ENCODE data around the gene CYB561D1.
A peak's percentile ranks its signal among the peaks of the same experiment; 100 is the strongest.

Gene CYB561D1

GRCh38 chr1:109501644-109502363 lies 7.9 kb downstream of the CYB561D1 start:
- DNase-seq: no peak

- DNase-seq: peak; percentile 51
Observed at GRCh38 chr1:109502364-109502851, 8.5 kb downstream of the CYB561D1 start.

GRCh38 chr1:109503935-109504334 lies 10.0 kb downstream of the CYB561D1 start:
- DNase-seq: no peak

GRCh38 chr1:109504974-109505373 lies 11.1 kb downstream of the CYB561D1 start:
- DNase-seq: no peak

- no peak for DNase-seq
Observed at GRCh38 chr1:109508001-109508872, 14.3 kb downstream of the CYB561D1 start.

GRCh38 chr1:109508873-109509175 lies 14.9 kb downstream of the CYB561D1 start:
- no peak for DNase-seq

GRCh38 chr1:109509176-109510134 lies 15.6 kb downstream of the CYB561D1 start, which contains the start of gene AMIGO1:
TSS of gene AMIGO1 (minus strand) at chr1:109509727. CDS start at chr1:109508912, 815 bp downstream.
- DNase-seq: peak; percentile 63

- DNase-seq: no peak
Observed at GRCh38 chr1:109513110-109513710, 19.3 kb downstream of the CYB561D1 start.

- no peak for DNase-seq
Observed at GRCh38 chr1:109514846-109515245, 21.0 kb downstream of the CYB561D1 start.

GRCh38 chr1:109516872-109517271 lies 23.0 kb downstream of the CYB561D1 start:
- DNase-seq: no peak

GRCh38 chr1:109517337-109517736 lies 23.4 kb downstream of the CYB561D1 start:
- DNase-seq: no peak

- DNase-seq: no peak
Observed at GRCh38 chr1:109521002-109521951, 27.4 kb downstream of the CYB561D1 start.

GRCh38 chr1:109522026-109522425 lies 28.1 kb downstream of the CYB561D1 start:
- no peak for DNase-seq

GRCh38 chr1:109523706-109524105 lies 29.8 kb downstream of the CYB561D1 start:
- DNase-seq: no peak

GRCh38 chr1:109527098-109527811 lies 33.4 kb downstream of the CYB561D1 start:
- DNase-seq: no peak

- no peak for DNase-seq
Observed at GRCh38 chr1:109527846-109528695, 34.2 kb downstream of the CYB561D1 start.

GRCh38 chr1:109528712-109529111 lies 34.8 kb downstream of the CYB561D1 start:
- DNase-seq: no peak

- no peak for DNase-seq
Observed at GRCh38 chr1:109529881-109530456, 36.1 kb downstream of the CYB561D1 start.

GRCh38 chr1:109530457-109531087 lies 36.7 kb downstream of the CYB561D1 start:
- no peak for DNase-seq

Data from activated gamma-delta T cell treated with Interleukin-2 at 50 U/mL for 16 hours (primary cell).